Panc1 (cell line): ENCODE results near the gene PCGF1. TPM values are rescaled to one million over a fixed set of nuclear protein-coding genes. Genes with fewer than 3 reads are reported as not detected.

Experiments
- ATAC-seq: fragments of 200-7000 bp; cut with Tn5 transposase; 2 replicates; pipeline ENCODE4 v1.9.1; 2020; ENCODE audit warnings: mild to moderate bottlenecking, moderate library complexity
- BruUV-seq: library from RNA; stranded (reverse); fragments of 400-500 nt; replicated peaks from 2 replicates; lab custom pipeline; 2021; lab: Mats Ljungman, UMichigan
- CTCF ChIA-PET: fragments of 300-600 bp; sonication (Branson Sonifier 250); formaldehyde crosslinking; loops from one replicate; lab custom pipeline; 2022; ENCODE audit warnings: antibody characterized with exemption; lab: Charles Lee
- POLR2A ChIA-PET: fragments of 300-600 bp; sonication (Branson Sonifier 250); formaldehyde crosslinking; loops from one replicate; lab custom pipeline; 2022; ENCODE audit warnings: antibody characterized with exemption; lab: Charles Lee
- DNase-seq: peaks from one replicate; pipeline ENCODE4 v3.0.0-alpha.2; 2010; ENCODE audit warnings: low read depth, low spot score
- H3K27ac ChIP-seq: 2 replicates; pipeline ENCODE4 v1.5.1; 2011; ENCODE audit warnings: mild to moderate bottlenecking, low read length, inconsistent platforms
- H3K27me3 ChIP-seq: fragments of 200-500 bp; sonication (Bioruptor generic); 2 replicates; pipeline ENCODE4 v1.6.0; 2014; ENCODE audit warnings: low read length, inconsistent platforms; ENCODE audit not compliant: control insufficient read depth, insufficient read depth
- H3K36me3 ChIP-seq: fragments of 200-500 bp; sonication (Bioruptor generic); 2 replicates; pipeline ENCODE4 v1.5.1; 2014; ENCODE audit warnings: inconsistent platforms, mild to moderate bottlenecking, low read length, moderate library complexity; ENCODE audit not compliant: control insufficient read depth, insufficient read depth
- H3K4me1 ChIP-seq: 2 replicates; pipeline ENCODE4 v1.5.1; 2011; ENCODE audit warnings: inconsistent platforms, mild to moderate bottlenecking, low read length, moderate library complexity; ENCODE audit not compliant: control insufficient read depth, insufficient read depth
- H3K4me3 ChIP-seq, 2 experiments: 2 replicates each; pipeline ENCODE4 v1.5.1; 2011 to 2012; ENCODE audit warnings: low read depth in 2 of 2, low read length in 2 of 2, mild to moderate bottlenecking in 2 of 2, inconsistent platforms in 1 of 2, moderate library complexity in 1 of 2
- H3K9me3 ChIP-seq: fragments of 200-500 bp; sonication (Bioruptor generic); 2 replicates; pipeline ENCODE4 v1.5.1; 2014; ENCODE audit warnings: low read depth, mild to moderate bottlenecking, inconsistent platforms, low read length, moderate library complexity; ENCODE audit not compliant: control insufficient read depth, insufficient read depth
- POLR2AphosphoS5 ChIP-seq: IDR thresholded peaks from 2 replicates; pipeline ENCODE4 v1.6.1; 2012; ENCODE audit warnings: mild to moderate bottlenecking, low read depth, low read length, moderate library complexity
- SIN3A ChIP-seq: IDR thresholded peaks from 2 replicates; pipeline ENCODE4 v1.6.1; 2012; ENCODE audit warnings: low read depth, mild to moderate bottlenecking, low read length, moderate library complexity, borderline replicate concordance; ENCODE audit not compliant: insufficient read depth
- TCF7L2 ChIP-seq: IDR thresholded peaks from 2 replicates; pipeline ENCODE4 v1.6.1; 2011; ENCODE audit warnings: mild to moderate bottlenecking, low read depth, low read length, inconsistent platforms
- in situ Hi-C: cut with HindIII; loops from 2 replicates; pipeline ENCODE4 v1.10.0; 2016; ENCODE audit warnings: low sequenced_read_pairs, low pct_unique_long_range_greater_than_20kb
- intact Hi-C: fragments of 100-400 bp; cut with micrococcal nuclease; formaldehyde crosslinking; loops from one replicate; pipeline ENCODE4 v1.10.0; 2022; ENCODE audit not compliant: unreplicated experiment
- total RNA-seq: library from RNA; stranded (reverse); gene quantifications from one replicate; pipeline ENCODE4 v1.2.1, GENCODE V29; 2021; ENCODE audit not compliant: unreplicated experiment
- TF ChIP-seq, protein P1 (sequence below): fragments of 450-650 bp; IDR thresholded peaks from 2 replicates; pipeline ENCODE4 v1.5.1; 2017; ENCODE audit warnings: mild to moderate bottlenecking
- TF ChIP-seq, protein P2 (sequence below), 2 experiments: IDR thresholded peaks; 2 replicates each; pipeline ENCODE4 v1.6.1; 2011 to 2012; ENCODE audit warnings: low read depth in 2 of 2, control low read depth in 1 of 2, low read length in 1 of 2, mild to moderate bottlenecking in 1 of 2, moderate library complexity in 1 of 2; ENCODE audit not compliant: insufficient read depth in 1 of 2

PCGF1 gene
- total RNA-seq, 1 experiment from 2014 or later, result 36.8 TPM

DNA sequence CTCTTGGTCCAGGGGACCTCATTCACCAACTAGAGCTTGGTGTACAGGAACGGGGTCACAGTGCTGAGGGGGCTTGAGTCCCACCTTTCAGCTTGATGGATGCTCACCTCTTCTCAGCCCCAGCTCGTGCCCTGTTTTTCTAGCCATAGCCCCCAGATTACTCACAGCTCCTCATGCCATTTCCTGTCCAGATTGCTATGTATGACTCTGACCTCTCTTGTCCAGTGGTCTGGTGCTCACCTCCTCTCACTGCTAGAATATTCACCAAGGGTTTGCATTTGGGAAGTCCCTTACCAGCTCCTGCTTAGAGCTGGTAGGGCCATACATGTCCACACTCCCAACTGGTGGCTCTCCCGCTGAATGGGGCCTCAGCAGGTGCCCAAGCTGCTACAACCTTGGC, 13.9 kb downstream of the PCGF1 start:
- Histone ChIP-seq H3K4me1 (peaks cover 3% of the 10 kb centered on the region), H3K4me3 (no peak overlapping the region), H3K36me3 (no peaks in the 10 kb centered on the region; the same call in 1 of the 2 replicates), H3K27ac (no peak overlapping the region), H3K9me3 (no peaks in the 10 kb centered on the region), H3K27me3 (no peaks in the 10 kb centered on the region)
- BruUV-seq, result no TSS peak
- ATAC-seq (no peak), DNase-seq (no peak)
- intact Hi-C loops (no loop called here), in situ Hi-C loops (no loop called here)
- CTCF ChIA-PET, result no interaction called here
- POLR2A ChIA-PET, result no interaction called here
- TF ChIP-seq SIN3A (no peak), TCF7L2 (no peak), POLR2AphosphoS5 (no peak)
- TF ChIP-seq, protein P1, sequence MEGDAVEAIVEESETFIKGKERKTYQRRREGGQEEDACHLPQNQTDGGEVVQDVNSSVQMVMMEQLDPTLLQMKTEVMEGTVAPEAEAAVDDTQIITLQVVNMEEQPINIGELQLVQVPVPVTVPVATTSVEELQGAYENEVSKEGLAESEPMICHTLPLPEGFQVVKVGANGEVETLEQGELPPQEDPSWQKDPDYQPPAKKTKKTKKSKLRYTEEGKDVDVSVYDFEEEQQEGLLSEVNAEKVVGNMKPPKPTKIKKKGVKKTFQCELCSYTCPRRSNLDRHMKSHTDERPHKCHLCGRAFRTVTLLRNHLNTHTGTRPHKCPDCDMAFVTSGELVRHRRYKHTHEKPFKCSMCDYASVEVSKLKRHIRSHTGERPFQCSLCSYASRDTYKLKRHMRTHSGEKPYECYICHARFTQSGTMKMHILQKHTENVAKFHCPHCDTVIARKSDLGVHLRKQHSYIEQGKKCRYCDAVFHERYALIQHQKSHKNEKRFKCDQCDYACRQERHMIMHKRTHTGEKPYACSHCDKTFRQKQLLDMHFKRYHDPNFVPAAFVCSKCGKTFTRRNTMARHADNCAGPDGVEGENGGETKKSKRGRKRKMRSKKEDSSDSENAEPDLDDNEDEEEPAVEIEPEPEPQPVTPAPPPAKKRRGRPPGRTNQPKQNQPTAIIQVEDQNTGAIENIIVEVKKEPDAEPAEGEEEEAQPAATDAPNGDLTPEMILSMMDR, result no peak
- TF ChIP-seq, protein P2, sequence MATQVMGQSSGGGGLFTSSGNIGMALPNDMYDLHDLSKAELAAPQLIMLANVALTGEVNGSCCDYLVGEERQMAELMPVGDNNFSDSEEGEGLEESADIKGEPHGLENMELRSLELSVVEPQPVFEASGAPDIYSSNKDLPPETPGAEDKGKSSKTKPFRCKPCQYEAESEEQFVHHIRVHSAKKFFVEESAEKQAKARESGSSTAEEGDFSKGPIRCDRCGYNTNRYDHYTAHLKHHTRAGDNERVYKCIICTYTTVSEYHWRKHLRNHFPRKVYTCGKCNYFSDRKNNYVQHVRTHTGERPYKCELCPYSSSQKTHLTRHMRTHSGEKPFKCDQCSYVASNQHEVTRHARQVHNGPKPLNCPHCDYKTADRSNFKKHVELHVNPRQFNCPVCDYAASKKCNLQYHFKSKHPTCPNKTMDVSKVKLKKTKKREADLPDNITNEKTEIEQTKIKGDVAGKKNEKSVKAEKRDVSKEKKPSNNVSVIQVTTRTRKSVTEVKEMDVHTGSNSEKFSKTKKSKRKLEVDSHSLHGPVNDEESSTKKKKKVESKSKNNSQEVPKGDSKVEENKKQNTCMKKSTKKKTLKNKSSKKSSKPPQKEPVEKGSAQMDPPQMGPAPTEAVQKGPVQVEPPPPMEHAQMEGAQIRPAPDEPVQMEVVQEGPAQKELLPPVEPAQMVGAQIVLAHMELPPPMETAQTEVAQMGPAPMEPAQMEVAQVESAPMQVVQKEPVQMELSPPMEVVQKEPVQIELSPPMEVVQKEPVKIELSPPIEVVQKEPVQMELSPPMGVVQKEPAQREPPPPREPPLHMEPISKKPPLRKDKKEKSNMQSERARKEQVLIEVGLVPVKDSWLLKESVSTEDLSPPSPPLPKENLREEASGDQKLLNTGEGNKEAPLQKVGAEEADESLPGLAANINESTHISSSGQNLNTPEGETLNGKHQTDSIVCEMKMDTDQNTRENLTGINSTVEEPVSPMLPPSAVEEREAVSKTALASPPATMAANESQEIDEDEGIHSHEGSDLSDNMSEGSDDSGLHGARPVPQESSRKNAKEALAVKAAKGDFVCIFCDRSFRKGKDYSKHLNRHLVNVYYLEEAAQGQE (IDR thresholded peaks at IDR 0.05; ENCODE audit: insufficient read depth in 1 of 2, low read depth in 2 of 2, low read length in 1 of 2), result no peak

DNA sequence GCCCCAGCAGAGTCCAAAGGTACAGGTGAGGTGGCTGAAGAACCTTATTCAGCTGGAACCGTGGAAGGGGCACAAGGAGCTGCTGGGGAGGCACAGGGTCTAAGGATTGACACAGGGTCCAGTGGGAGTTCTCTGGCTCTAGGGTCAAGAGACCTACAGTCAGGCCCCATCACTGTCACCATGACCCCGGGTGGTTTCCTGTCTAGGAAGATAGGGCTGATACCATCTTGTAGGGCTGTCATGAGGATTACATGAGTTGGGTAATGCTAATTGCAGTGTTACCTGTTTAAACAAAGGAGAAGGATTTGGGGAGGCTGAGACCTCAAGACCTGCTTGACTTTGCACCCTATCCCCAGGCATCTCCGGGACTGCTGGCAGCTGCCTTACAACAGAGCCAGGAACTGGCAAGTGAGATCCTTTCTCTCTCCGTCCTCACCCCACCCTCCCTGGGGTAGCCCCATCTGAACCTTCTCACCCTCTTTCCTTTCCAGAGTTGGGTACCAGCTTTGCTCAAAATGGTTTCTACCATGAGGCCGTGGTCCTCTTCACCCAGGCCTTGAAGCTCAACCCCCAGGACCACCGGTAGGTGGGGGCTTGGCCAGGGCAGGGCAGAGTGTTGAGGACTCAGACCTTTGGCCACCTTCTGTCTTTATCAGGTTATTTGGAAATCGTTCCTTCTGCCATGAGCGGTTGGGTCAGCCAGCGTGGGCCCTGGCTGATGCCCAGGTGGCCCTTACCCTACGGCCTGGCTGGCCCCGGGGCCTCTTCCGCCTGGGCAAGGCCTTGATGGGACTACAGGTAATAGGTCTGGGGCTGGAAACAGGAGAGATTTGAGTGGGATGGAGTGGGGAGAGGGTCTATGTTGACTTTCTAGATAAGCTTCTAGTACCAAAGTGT, 15.6 kb downstream of the PCGF1 start:
- CTCF ChIA-PET, result no interaction called here

More for the DNA sequence above, 15.6 kb downstream of the PCGF1 start:
- Histone ChIP-seq H3K4me3 (no peak overlapping the region), H3K4me1 (no peaks in the 10 kb centered on the region), H3K9me3 (no peaks in the 10 kb centered on the region), H3K27me3 (no peaks in the 10 kb centered on the region), H3K36me3 (no peaks in the 10 kb centered on the region; the same call in none of the 2 replicates), H3K27ac (no peak overlapping the region)
- TF ChIP-seq, protein P2 (IDR thresholded peaks at IDR 0.05; ENCODE audit: insufficient read depth in 1 of 2, low read depth in 2 of 2, low read length in 1 of 2), result no peak
- TF ChIP-seq, protein P1, result no peak
- TF ChIP-seq TCF7L2 (no peak), SIN3A (no peak), POLR2AphosphoS5 (no peak)
- in situ Hi-C loops (no loop called here), intact Hi-C loops (no loop called here)
- ATAC-seq (no peak), DNase-seq (no peak)
- POLR2A ChIA-PET, result interaction anchor here (0.5 kb wide), 1 partner anchor 59 kb away, joined by 4 read pairs; no protein-coding TSS in a partner anchor
- no TSS peak for BruUV-seq
